Endothelial cell of umbilical vein (primary cell): Measurements from ENCODE around the gene NMB. TPM values are rescaled to one million over a fixed set of nuclear protein-coding genes. Genes with fewer than 3 reads are reported as not detected.

ENCODE experiments used
- BruUV-seq: library from RNA; stranded (reverse); fragments of 400-500 nt; replicated peaks from 2 replicates; lab custom pipeline; 2021; lab: Mats Ljungman, UMichigan
- CTCF ChIA-PET: fragments of 300-600, 350-600 bp; sonication (Branson Sonifier 250); formaldehyde crosslinking; loops from one replicate; lab custom pipeline; 2021; ENCODE audit warnings: antibody characterized with exemption, inconsistent platforms; lab: Charles Lee
- POLR2A ChIA-PET: fragments of 300-600, 350-600 bp; sonication (Branson Sonifier 250); formaldehyde crosslinking; loops from one replicate; lab custom pipeline; 2021; ENCODE audit warnings: antibody characterized with exemption, inconsistent platforms; lab: Charles Lee
- DNase-seq: peaks from one replicate; pipeline ENCODE4 v3.0.0-alpha.2; 2011; ENCODE audit warnings: low read depth, low spot score
- FAIRE-seq: peaks from 2 replicates; lab custom pipeline; 2011; peaks lifted over from hg19 to GRCh38; lab: Jason Lieb, UNC
- H2AFZ ChIP-seq: 2 replicates; pipeline ENCODE4 v1.6.0; 2012; ENCODE audit warnings: low read depth, low read length, control low read depth, inconsistent platforms
- H3K27ac ChIP-seq: 2 replicates; pipeline ENCODE4 v1.5.1; 2011; ENCODE audit warnings: low read depth, mild to moderate bottlenecking, control low read depth, low read length, moderate library complexity; ENCODE audit not compliant: insufficient read depth
- H3K27me3 ChIP-seq, 2 experiments: 2 replicates each; pipeline versions ENCODE4 v1.6.0 to v1.6.1; 2011; ENCODE audit warnings: low read length in 2 of 2, mixed read lengths in 1 of 2; ENCODE audit not compliant: control insufficient read depth in 2 of 2, insufficient read depth in 2 of 2
- H3K36me3 ChIP-seq, 2 experiments: 2 replicates in 1 of 2; 3 replicates in 1 of 2; pipeline ENCODE4 v1.5.1; 2011; ENCODE audit warnings: low read length in 2 of 2, mild to moderate bottlenecking in 1 of 2, moderate library complexity in 1 of 2; ENCODE audit not compliant: control insufficient read depth in 2 of 2, insufficient read depth in 2 of 2; ENCODE audit errors: extremely low read depth in 1 of 2
- H3K4me1 ChIP-seq: 3 replicates; pipeline ENCODE4 v1.5.1; 2011; ENCODE audit warnings: mild to moderate bottlenecking, low read length; ENCODE audit not compliant: control insufficient read depth, insufficient read depth; ENCODE audit errors: extremely low read depth
- H3K4me2 ChIP-seq: 2 replicates; pipeline ENCODE4 v1.6.1; 2011; ENCODE audit warnings: low read length, control low read depth, mixed read lengths; ENCODE audit not compliant: insufficient read depth
- H3K4me3 ChIP-seq, 3 experiments: fragments of 200-600 bp in 1 of 3; sonication (generic), shearing (Covaris generic) in 1 of 3; replicated peaks in 1 of 3; 2 replicates each; pipeline ENCODE4 v1.5.1; 2011 to 2016; ENCODE audit warnings: control low read depth in 3 of 3, low read length in 3 of 3, mild to moderate bottlenecking in 2 of 3, inconsistent platforms in 1 of 3, low read depth in 1 of 3, moderate library complexity in 1 of 3; ENCODE audit not compliant: insufficient read depth in 1 of 3
- H3K79me2 ChIP-seq: 2 replicates; pipeline ENCODE4 v1.6.0; 2012; ENCODE audit warnings: low read length, inconsistent platforms; ENCODE audit not compliant: control insufficient read depth, insufficient read depth
- H3K9ac ChIP-seq: replicated peaks from 2 replicates; pipeline ENCODE3; 2011; ENCODE audit warnings: low read length, control low read depth; ENCODE audit not compliant: insufficient read depth; ENCODE audit errors: extremely low read depth
- H3K9me1 ChIP-seq: replicated peaks from 3 replicates; pipeline ENCODE4 v1.6.0; 2011; ENCODE audit warnings: mild to moderate bottlenecking, low read length; ENCODE audit not compliant: control insufficient read depth, insufficient read depth; ENCODE audit errors: extremely low read depth
- H3K9me3 ChIP-seq: replicated peaks from 2 replicates; pipeline ENCODE4 v1.5.1; 2012; ENCODE audit warnings: low read length, inconsistent platforms; ENCODE audit not compliant: control insufficient read depth, insufficient read depth
- H4K20me1 ChIP-seq: replicated peaks from 2 replicates; pipeline ENCODE3; 2011; ENCODE audit warnings: mild to moderate bottlenecking, low read length; ENCODE audit not compliant: control insufficient read depth, insufficient read depth; ENCODE audit errors: extremely low read depth
- CTCF ChIP-seq, 2 donors: IDR thresholded peaks; 1 replicate in 1 of 2; 2 replicates in 1 of 2; pipeline ENCODE4 v1.5.1; 2011; ENCODE audit warnings: low read length in 2 of 2, mild to moderate bottlenecking in 2 of 2, moderate library complexity in 2 of 2, control low read depth in 1 of 2, inconsistent platforms in 1 of 2, low read depth in 1 of 2; ENCODE audit not compliant: insufficient read depth in 1 of 2; ENCODE audit errors: extremely low read depth in 1 of 2
- EZH2 ChIP-seq: IDR thresholded peaks from 2 replicates; pipeline ENCODE4 v1.6.1; 2012; ENCODE audit warnings: borderline replicate concordance, low read depth, mild to moderate bottlenecking, moderate library complexity, low read length, inconsistent platforms; ENCODE audit not compliant: severe bottlenecking
- FOS ChIP-seq: IDR thresholded peaks from 2 replicates; pipeline ENCODE4 v1.6.1; 2011; ENCODE audit warnings: mild to moderate bottlenecking, low read length, moderate library complexity, borderline replicate concordance; ENCODE audit not compliant: insufficient read depth
- GATA2 ChIP-seq: IDR thresholded peaks from 2 replicates; pipeline ENCODE4 v1.7.0; 2011; ENCODE audit warnings: low read depth, mild to moderate bottlenecking, moderate library complexity, mixed read lengths, low read length; ENCODE audit not compliant: insufficient read length, insufficient read depth
- MYC ChIP-seq: IDR thresholded peaks from one replicate; pipeline ENCODE4 v1.6.1; 2011; ENCODE audit warnings: mild to moderate bottlenecking, low read depth, low read length
- POLR2A ChIP-seq: IDR thresholded peaks from 2 replicates; pipeline ENCODE4 v1.6.1; 2012; ENCODE audit warnings: low read depth, mild to moderate bottlenecking, control low read depth, low read length
- dilution Hi-C: fragments of 300-500 bp; cut with MboI; formaldehyde crosslinking; loops from one replicate; pipeline ENCODE4 v1.15.0; 2019; ENCODE audit warnings: low sequenced_read_pairs; ENCODE audit not compliant: extremely low pct_ligation_motif_present
- intact Hi-C: fragments of 100-400 bp; cut with micrococcal nuclease; formaldehyde crosslinking; loops from one replicate; pipeline ENCODE4 v1.10.0; 2022
- polyA plus RNA-seq, 4 experiments: library from polyadenylated mRNA; depleted of rRNA in 3 of 4; stranded (reverse) in 3 of 4; unstranded in 1 of 4; fragments of >200 nt; gene quantifications; 2 replicates each; pipeline versions ENCODE4 v1.2.1 to v1.2.3, GENCODE V29; 2011 to 2012; ENCODE audit warnings: missing spikeins in 1 of 4
- total RNA-seq: library from RNA; stranded (reverse); gene quantifications from 2 replicates; pipeline ENCODE4 v1.2.3, GENCODE V29; 2021

NMB gene
- total and polyA plus RNA-seq, 2 donors (not counting 3 experiments of a cell fraction or from before 2014, with no cell fraction given), result 7.8 to 9.8 TPM

GRCh38 chr15:84611631-84612030 is 46.4 kb downstream of the NMB start:
- Histone ChIP-seq H3K4me1 (peaks cover 14% of the 10 kb centered on the region), H3K9me3 (no peaks in the 10 kb centered on the region), H2AFZ (no peak overlapping the region), H3K4me2 (no peak overlapping the region), H3K9me1 (no peaks in the 10 kb centered on the region), H3K79me2 (peaks cover 2% of the 10 kb centered on the region), H3K27me3 (no peaks in the 10 kb centered on the region), H3K9ac (no peak overlapping the region), H4K20me1 (no peaks in the 10 kb centered on the region), H3K27ac (no peak overlapping the region), H3K4me3 (no peak overlapping the region), H3K36me3 (peaks cover under 1 to 2% of the 10 kb centered on the region in 2 experiments)
- dilution Hi-C loops, result no loop called here
- FAIRE-seq (no peak), DNase-seq (no peak)
- ChIA-PET CTCF (interaction anchor here (1.0 kb wide), 2 partner anchors 24 to 25 kb away, joined by 4 read pairs; no protein-coding TSS in a partner anchor), POLR2A (no interaction called here)
- BruUV-seq, result no TSS peak
- intact Hi-C loops, result no loop called here
- TF ChIP-seq FOS (peak; percentile 13), MYC (no peak)

DNA sequence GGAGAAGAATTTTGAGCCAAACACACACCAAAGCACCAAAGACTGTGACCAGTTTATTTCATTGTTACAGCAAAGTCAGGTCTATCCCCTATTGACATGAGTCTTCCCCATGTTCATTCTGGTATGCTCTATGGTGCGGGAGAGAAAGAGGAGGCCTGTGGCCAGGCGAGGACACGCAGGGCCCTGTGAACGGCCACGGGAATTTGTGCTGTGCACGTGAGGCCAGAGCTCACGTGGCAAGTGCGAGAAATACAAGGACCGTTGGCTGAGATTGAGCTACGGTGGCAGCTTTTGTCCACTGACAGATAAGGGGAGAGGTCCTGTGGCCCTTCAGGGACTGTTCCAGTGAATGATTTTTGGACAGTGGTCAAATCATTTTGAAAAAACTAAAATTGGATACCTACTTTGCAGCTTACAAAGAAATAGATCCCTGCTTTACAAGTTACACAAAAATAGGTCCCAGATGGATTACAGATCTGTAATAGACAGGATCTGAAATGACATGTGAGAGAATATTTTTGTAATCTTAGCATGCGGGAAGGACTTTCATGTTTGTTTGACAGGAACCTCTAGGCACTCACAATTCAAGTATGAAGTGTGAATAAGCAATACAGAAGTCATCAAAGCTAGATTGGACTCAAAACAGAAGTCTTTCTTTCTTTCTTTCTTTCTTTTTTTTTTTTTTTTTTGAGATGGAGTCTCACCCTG is 48.0 kb downstream of the NMB start:
- no peaks in the 10 kb centered on the region for H3K27me3 ChIP-seq
- intact Hi-C loops (no loop called here), dilution Hi-C loops (no loop called here)
- POLR2A ChIA-PET, result no interaction called here
- H3K79me2 ChIP-seq, result peaks cover 4% of the 10 kb centered on the region
- no peaks in the 10 kb centered on the region for H3K9me1 ChIP-seq
- no peak overlapping the region for H3K4me3 ChIP-seq
- H3K36me3 ChIP-seq, result peaks cover 2 to 5% of the 10 kb centered on the region in 2 experiments
- TF ChIP-seq CTCF (IDR thresholded peaks at IDR 0.05; ENCODE audit: extremely low read depth in 1 of 2, insufficient read depth in 1 of 2, low read depth in 1 of 2, low read length in 2 of 2) (no peak), EZH2 (no peak), MYC (no peak), GATA2 (no peak), FOS (no peak), POLR2A (no peak)
- H3K4me2 ChIP-seq, result no peak overlapping the region
- H3K9me3 ChIP-seq, result no peaks in the 10 kb centered on the region
- no peaks in the 10 kb centered on the region for H3K4me1 ChIP-seq
- CTCF ChIA-PET, result interaction anchor here (1.2 kb wide), 1 partner anchor 11 kb away, joined by 5 read pairs; no protein-coding TSS in a partner anchor
- DNase-seq (no peak), FAIRE-seq (no peak)
- H2AFZ ChIP-seq, result no peak overlapping the region
- BruUV-seq, result no TSS peak
- H4K20me1 ChIP-seq, result no peaks in the 10 kb centered on the region
- H3K9ac ChIP-seq, result no peak overlapping the region
- H3K27ac ChIP-seq, result no peak overlapping the region
